Effector memory CD8-positive, alpha-beta T cell (primary cell): ENCODE results near the gene PTBP2.
A peak's percentile ranks its signal among the peaks of the same experiment; 100 is the strongest.

Experiments
- ATAC-seq: fragments of 150-1000 bp; cut with Tn5 transposase; replicated peaks from 2 replicates; pipeline ENCODE4 v1.10.0; 2021; ENCODE audit warnings: mild to moderate bottlenecking, moderate library complexity
- DNase-seq, 3 experiments: peaks; one replicate each; pipeline ENCODE4 v3.0.0; 2021
- H3K27ac Mint-ChIP-seq, 2 donors: one replicate each; pipeline ENCODE4 v1.8.0; 2022; ENCODE audit warnings: mild to moderate bottlenecking in 2 of 2, mixed read lengths in 2 of 2, moderate library complexity in 2 of 2
- H3K27me3 Mint-ChIP-seq, 2 donors: one replicate each; pipeline ENCODE4 v1.8.0; 2022; ENCODE audit warnings: mixed read lengths in 2 of 2
- H3K36me3 Mint-ChIP-seq: one replicate; pipeline ENCODE4 v1.8.0; 2022; ENCODE audit warnings: mild to moderate bottlenecking, moderate library complexity, mixed read lengths; ENCODE audit not compliant: insufficient read depth
- H3K4me1 Mint-ChIP-seq, 2 donors: one replicate each; pipeline ENCODE4 v1.8.0; 2022; ENCODE audit warnings: low read depth in 2 of 2, mixed read lengths in 2 of 2
- H3K4me3 Mint-ChIP-seq, 2 donors: one replicate each; pipeline ENCODE4 v1.8.0; 2022; ENCODE audit warnings: mild to moderate bottlenecking in 2 of 2, mixed read lengths in 2 of 2, moderate library complexity in 2 of 2
- H3K9me3 Mint-ChIP-seq, 2 donors: one replicate each; pipeline ENCODE4 v1.8.0; 2022; ENCODE audit warnings: mixed read lengths in 2 of 2

Gene PTBP2

GRCh38 chr1:96714881-96715280, 6.7 kb upstream of the PTBP2 start:
- no peak for ATAC-seq
- no peak overlapping the region for H3K27ac Mint-ChIP-seq
- no peak for DNase-seq
- no peak overlapping the region for H3K4me3 Mint-ChIP-seq
- peaks cover 9 to 23% of the 10 kb centered on the region in 2 donors for H3K27me3 Mint-ChIP-seq
- H3K9me3 Mint-ChIP-seq = no peaks in the 10 kb centered on the region
- H3K4me1 Mint-ChIP-seq = no peaks in the 10 kb centered on the region
- H3K36me3 Mint-ChIP-seq = no peaks in the 10 kb centered on the region

GRCh38 chr1:96715482-96715881, 6.1 kb upstream of the PTBP2 start:
- no peaks in the 10 kb centered on the region for H3K36me3 Mint-ChIP-seq
- no peak overlapping the region for H3K27ac Mint-ChIP-seq
- DNase-seq (no peak), ATAC-seq (no peak)
- no peaks in the 10 kb centered on the region for H3K9me3 Mint-ChIP-seq
- H3K4me3 Mint-ChIP-seq = no peak overlapping the region
- H3K4me1 Mint-ChIP-seq = no peaks in the 10 kb centered on the region
- peaks cover 9 to 23% of the 10 kb centered on the region in 2 donors for H3K27me3 Mint-ChIP-seq

- ATAC-seq (no peak), DNase-seq (no peak)
- Mint-ChIP-seq H3K27me3 (peaks cover 0 to 1% of the 10 kb centered on the region in 2 donors), H3K36me3 (peaks cover 17% of the 10 kb centered on the region), H3K4me3 (peak overlapping the region; percentile 82 to 96), H3K27ac (peak overlapping the region; percentile 93), H3K4me1 (peaks cover 17 to 25% of the 10 kb centered on the region in 2 donors), H3K9me3 (no peaks in the 10 kb centered on the region)
These were observed 550 bp upstream of the PTBP2 start for GRCh38 chr1:96721053-96721415.

- ATAC-seq (peak; percentile 54), DNase-seq (peak in 1 of 3 experiments; percentile 8)
- Mint-ChIP-seq H3K36me3 (peaks cover 27% of the 10 kb centered on the region), H3K4me3 (peak overlapping the region; percentile 82 to 96), H3K27ac (peak overlapping the region; percentile 93), H3K4me1 (peaks cover 22 to 34% of the 10 kb centered on the region in 2 donors), H3K9me3 (no peaks in the 10 kb centered on the region), H3K27me3 (no peaks in the 10 kb centered on the region)
These were observed 758 bp downstream of the PTBP2 start for GRCh38 chr1:96722161-96722922.

GRCh38 chr1:96722958-96723357, 1.4 kb downstream of the PTBP2 start:
- Mint-ChIP-seq H3K36me3 (peaks cover 30% of the 10 kb centered on the region), H3K27ac (peak overlapping the region; percentile 93), H3K4me1 (peaks cover 23 to 36% of the 10 kb centered on the region in 2 donors), H3K9me3 (no peaks in the 10 kb centered on the region), H3K4me3 (peak overlapping the region; percentile 82 to 96), H3K27me3 (no peaks in the 10 kb centered on the region)
- ATAC-seq (no peak), DNase-seq (no peak)

GRCh38 chr1:96723377-96723776, 1.8 kb downstream of the PTBP2 start:
- Mint-ChIP-seq H3K4me3 (peak overlapping the region; percentile 82 to 96), H3K27me3 (no peaks in the 10 kb centered on the region), H3K9me3 (no peaks in the 10 kb centered on the region), H3K4me1 (peaks cover 25 to 40% of the 10 kb centered on the region in 2 donors), H3K27ac (peak overlapping the region; percentile 93), H3K36me3 (peaks cover 33% of the 10 kb centered on the region)
- ATAC-seq (no peak), DNase-seq (no peak)

GRCh38 chr1:96723936-96724335, 2.4 kb downstream of the PTBP2 start:
- H3K27me3 Mint-ChIP-seq = no peaks in the 10 kb centered on the region
- H3K36me3 Mint-ChIP-seq = peaks cover 36% of the 10 kb centered on the region
- H3K9me3 Mint-ChIP-seq = no peaks in the 10 kb centered on the region
- H3K4me1 Mint-ChIP-seq = peaks cover 26 to 45% of the 10 kb centered on the region in 2 donors
- no peak overlapping the region for H3K4me3 Mint-ChIP-seq
- ATAC-seq (no peak), DNase-seq (no peak)
- H3K27ac Mint-ChIP-seq = no peak overlapping the region

- Mint-ChIP-seq H3K4me3 (no peak overlapping the region), H3K27ac (no peak overlapping the region), H3K9me3 (no peaks in the 10 kb centered on the region), H3K36me3 (peaks cover 35% of the 10 kb centered on the region), H3K4me1 (peaks cover 33 to 56% of the 10 kb centered on the region in 2 donors), H3K27me3 (no peaks in the 10 kb centered on the region)
- ATAC-seq (no peak), DNase-seq (no peak)
These were observed 6.3 kb downstream of the PTBP2 start for GRCh38 chr1:96727860-96728259.

GRCh38 chr1:96730574-96731298, 9.2 kb downstream of the PTBP2 start:
- Mint-ChIP-seq H3K27me3 (no peaks in the 10 kb centered on the region), H3K27ac (peak overlapping the region in 1 of 2 donors; percentile 49), H3K9me3 (no peaks in the 10 kb centered on the region), H3K4me3 (peak overlapping the region in 1 of 2 donors; percentile 1), H3K36me3 (peaks cover 40% of the 10 kb centered on the region), H3K4me1 (peaks cover 29 to 63% of the 10 kb centered on the region in 2 donors)
- DNase-seq (no peak), ATAC-seq (no peak)

- no peak overlapping the region for H3K4me3 Mint-ChIP-seq
- H3K27ac Mint-ChIP-seq = no peak overlapping the region
- no peaks in the 10 kb centered on the region for H3K27me3 Mint-ChIP-seq
- no peaks in the 10 kb centered on the region for H3K9me3 Mint-ChIP-seq
- no peak for DNase-seq
- peaks cover 11 to 37% of the 10 kb centered on the region in 2 donors for H3K4me1 Mint-ChIP-seq
- no peak for ATAC-seq
- peaks cover 24% of the 10 kb centered on the region for H3K36me3 Mint-ChIP-seq
These were observed 19.8 kb downstream of the PTBP2 start for GRCh38 chr1:96741335-96741734.

GRCh38 chr1:96746440-96747420, 25.1 kb downstream of the PTBP2 start:
- Mint-ChIP-seq H3K27me3 (no peaks in the 10 kb centered on the region), H3K36me3 (peaks cover 28% of the 10 kb centered on the region), H3K27ac (peak overlapping the region in 1 of 2 donors; percentile 58), H3K4me1 (peaks cover 24 to 50% of the 10 kb centered on the region in 2 donors), H3K9me3 (no peaks in the 10 kb centered on the region), H3K4me3 (peak overlapping the region in 1 of 2 donors; percentile 29)
- no peak for ATAC-seq
- DNase-seq = no peak

- DNase-seq = no peak
- H3K4me1 Mint-ChIP-seq = peaks cover 24 to 43% of the 10 kb centered on the region in 2 donors
- ATAC-seq = no peak
- no peaks in the 10 kb centered on the region for H3K9me3 Mint-ChIP-seq
- no peaks in the 10 kb centered on the region for H3K27me3 Mint-ChIP-seq
- H3K4me3 Mint-ChIP-seq = no peak overlapping the region
- H3K27ac Mint-ChIP-seq = peak overlapping the region in 1 of 2 donors; percentile 61
- H3K36me3 Mint-ChIP-seq = peaks cover 33% of the 10 kb centered on the region
These were observed 26.0 kb downstream of the PTBP2 start for GRCh38 chr1:96747565-96747964.

GRCh38 chr1:96748078-96748477, 26.5 kb downstream of the PTBP2 start:
- Mint-ChIP-seq H3K27ac (peak overlapping the region in 1 of 2 donors; percentile 61), H3K9me3 (no peaks in the 10 kb centered on the region), H3K4me1 (peaks cover 24 to 43% of the 10 kb centered on the region in 2 donors), H3K36me3 (peaks cover 33% of the 10 kb centered on the region), H3K27me3 (no peaks in the 10 kb centered on the region), H3K4me3 (peak overlapping the region in 1 of 2 donors; percentile 14)
- no peak for ATAC-seq
- DNase-seq = no peak
